HTR-8/SVneo (cell line): ENCODE measurements around the gene PSD2.
"Not testable (repeated sequence)": the region's sequence is repeated elsewhere in the genome, so short reads cannot be mapped to it uniquely, and the experiment has no call there.

Source experiments
- DNase-seq: peaks from one replicate; pipeline ENCODE4 v3.0.0; 2011; ENCODE audit warnings: low spot score, mixed read lengths; ENCODE audit not compliant: insufficient read length
- FAIRE-seq: peaks from 2 replicates; lab custom pipeline; 2011; peaks lifted over from hg19 to GRCh38; lab: Jason Lieb, UNC

PSD2 gene

DNA sequence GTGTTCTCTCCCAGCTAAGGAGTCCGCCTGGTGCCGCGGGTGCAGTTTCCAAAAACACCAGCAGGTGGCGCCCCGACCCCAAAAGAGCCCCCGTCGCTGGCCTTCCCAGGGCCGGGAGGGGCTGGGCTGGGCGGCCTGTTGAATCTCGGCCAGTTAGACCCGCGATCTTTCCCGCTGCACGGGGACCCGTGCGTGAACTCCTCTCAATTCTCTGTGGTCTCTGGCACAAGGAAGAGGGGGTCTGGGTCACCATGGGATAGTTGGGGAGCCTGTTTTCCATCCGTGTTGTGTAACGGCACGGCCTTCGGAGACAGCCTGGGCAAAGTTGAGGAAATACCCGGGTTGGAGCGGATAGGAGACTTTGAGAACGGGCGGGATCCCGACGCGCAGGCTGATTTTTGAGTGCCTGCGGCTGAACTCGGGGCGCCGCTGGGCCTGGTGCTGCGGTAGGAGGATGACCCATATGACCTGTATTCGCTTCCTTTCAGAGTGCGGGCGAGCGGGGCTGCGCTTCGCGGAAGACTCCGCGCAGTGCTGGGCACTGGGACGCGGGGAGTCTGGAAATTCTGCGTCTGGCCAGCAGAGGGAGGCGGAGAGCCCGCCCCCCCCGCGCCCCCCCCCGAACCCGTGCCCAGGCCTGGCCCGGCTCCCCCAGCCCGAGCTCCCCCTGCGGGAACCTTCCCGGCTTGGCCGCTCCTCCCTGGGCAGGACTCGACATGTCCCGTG lies 7.9 kb upstream of the PSD2 start:
- DNase-seq (peak; percentile 93), FAIRE-seq (peak; percentile 65)

DNA sequence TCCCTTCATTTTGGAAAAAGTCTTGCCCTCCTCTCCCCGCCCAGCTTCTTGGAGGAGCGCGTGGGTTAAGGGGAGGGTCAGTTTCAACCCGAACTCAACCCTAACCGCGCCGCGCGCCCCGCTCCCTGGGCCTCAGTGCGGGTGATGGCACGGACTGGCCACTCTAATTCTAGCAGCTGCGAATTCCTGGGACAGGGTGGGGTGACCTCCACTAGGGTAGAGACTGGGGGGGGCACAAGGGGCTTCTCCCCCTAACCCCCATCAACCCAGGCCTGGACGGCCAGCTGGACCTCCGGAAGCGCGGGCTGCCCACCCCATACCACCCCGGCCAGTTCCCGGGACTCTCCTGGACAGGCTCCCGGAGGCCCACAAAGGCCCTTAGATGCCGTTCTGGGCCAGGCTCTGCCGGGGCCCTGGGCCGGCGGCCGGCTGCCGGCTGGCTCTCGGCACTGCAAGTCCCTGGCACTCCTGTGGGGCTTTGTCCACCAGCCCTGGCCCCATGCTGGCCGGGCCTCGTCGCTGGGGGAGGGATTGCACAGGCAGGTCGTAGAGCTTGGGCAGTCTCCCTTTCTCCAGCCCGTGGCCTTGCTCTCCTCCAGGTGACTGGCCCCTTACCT lies 7.2 kb upstream of the PSD2 start:
- DNase-seq = no peak
- no peak for FAIRE-seq

DNA sequence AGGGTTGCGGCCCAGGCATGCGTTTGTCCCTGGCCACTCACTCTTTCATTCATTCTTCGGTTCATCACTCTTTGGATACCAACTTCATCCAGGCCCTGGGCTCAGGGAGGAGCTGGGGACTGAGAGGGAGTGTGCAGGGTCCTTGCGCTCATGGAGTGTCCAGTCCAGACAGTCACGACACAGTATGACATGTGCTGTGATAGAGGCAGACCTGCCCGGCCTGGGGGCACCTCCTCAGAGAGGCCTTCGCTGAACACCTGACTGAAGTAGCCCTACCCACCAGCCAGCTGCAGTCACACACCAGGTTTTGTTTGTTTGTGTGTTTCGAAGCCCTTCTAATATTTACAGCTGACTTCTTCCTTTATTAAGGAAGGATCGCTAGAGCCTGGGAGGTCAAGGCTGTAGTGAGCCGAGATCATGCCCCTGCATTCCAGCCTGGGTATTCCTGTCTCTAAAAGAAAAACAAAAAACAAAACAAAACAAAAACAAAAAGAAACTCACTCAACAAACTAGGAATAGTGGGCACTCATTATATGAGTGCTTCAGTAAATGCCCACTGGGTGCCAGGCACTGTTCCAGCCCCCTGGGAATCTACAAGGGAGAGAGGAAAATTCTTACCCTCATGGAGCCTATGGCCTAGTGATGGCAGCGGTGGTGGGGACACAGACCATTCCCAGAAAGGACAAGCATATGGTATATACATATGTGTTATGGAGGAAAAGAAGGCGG lies 6.3 kb upstream of the PSD2 start:
- DNase-seq (no peak), FAIRE-seq (no peak)

DNA sequence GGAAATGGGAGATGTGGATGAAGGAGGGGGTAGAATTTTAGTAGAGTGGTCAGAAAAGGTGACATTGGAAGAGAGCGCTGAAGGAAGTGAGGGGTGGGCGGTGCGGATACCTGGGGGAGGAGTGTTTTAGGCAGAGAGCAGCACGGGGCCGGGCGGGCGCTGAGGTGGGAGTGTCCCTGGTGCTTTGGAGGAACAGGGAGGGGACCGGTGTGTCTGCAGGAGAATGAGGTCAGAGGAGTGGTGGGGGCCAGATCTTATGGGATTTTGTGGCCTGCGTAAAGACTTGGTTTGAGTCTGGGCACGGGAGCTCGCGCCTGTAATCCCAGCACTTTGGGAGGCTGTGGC lies 5.8 kb upstream of the PSD2 start:
- no peak for FAIRE-seq
- no peak for DNase-seq

DNA sequence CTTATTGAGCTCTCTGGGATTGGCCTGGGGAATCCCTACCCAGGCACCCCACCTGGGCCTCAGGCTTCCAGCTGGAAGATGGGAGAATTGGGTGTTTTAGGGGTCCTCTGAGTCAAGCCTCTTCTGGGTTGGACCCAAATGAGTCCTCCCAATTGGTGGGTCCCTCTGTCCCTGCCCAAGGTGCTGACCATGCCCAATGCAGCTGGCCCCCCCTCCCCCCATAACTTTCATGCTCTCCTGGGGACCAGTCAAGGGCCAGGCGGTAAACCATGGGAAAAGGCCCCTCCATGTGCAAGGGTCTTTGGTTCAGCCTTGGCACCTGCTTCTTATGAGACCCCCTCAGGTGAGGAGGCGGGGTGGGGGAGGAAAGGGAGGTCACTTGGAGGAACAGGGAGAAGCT lies 3.4 kb upstream of the PSD2 start:
- no peak for DNase-seq
- FAIRE-seq = no peak

DNA sequence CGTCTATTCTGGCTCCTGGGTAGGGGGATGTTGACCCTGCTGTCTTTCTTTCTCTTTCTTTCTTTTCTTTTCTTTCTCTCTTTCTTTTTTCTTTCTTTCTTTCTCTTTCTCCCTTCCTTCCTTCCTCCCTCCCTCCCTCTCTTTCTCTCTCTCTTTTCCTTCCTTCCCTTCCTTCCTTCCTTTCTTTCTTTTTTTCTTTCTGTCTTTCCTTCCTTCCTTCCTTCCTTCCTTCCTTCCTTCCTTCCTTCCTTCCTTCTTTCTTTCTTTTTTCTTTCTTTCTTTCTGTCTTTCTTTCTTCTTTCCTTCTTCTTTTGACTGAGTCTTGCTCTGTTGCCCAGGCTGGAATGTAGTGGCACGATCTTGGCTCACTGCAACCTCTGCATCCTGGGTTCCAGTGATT lies 3.0 kb upstream of the PSD2 start:
- not testable (repeated sequence) for DNase-seq, FAIRE-seq

DNA sequence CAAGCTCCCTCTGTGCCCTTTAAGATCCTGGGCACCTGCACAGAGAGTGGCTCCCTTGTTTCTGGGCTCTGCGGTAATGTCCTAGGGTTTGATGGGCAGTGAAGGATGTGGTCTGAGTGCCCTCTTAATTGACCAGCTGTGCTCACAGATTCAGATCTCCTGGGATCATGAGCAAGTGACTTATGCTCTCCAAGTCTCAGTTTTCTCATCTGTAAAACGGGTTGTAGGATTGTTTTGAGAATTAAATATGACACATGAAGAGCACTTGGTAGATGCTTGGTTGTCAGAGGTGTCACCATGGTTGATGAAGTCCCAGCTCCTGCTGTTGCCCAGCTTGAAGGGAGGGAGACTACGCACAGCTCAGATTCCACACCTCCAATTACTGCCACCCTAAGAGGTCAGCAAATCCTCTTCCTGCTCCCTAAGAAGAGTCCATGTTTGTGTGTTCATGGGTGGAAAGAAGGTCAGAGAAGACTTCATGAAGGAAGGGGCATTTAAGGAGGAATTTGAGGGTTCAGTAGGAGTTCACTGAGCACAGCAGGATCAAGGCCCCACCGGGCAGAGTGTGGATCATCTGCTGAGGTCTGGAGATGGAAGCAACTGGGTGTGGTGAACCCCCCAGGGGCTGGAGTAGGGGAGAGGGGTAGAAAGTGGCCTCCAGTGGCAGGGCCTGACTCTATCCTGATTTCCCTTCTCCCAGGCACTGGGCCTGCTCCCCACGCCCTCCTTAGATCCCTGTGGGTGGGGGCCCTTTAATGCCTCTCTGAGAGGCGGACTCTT lies 1.4 kb upstream of the PSD2 start:
- no peak for DNase-seq
- no peak for FAIRE-seq

DNA sequence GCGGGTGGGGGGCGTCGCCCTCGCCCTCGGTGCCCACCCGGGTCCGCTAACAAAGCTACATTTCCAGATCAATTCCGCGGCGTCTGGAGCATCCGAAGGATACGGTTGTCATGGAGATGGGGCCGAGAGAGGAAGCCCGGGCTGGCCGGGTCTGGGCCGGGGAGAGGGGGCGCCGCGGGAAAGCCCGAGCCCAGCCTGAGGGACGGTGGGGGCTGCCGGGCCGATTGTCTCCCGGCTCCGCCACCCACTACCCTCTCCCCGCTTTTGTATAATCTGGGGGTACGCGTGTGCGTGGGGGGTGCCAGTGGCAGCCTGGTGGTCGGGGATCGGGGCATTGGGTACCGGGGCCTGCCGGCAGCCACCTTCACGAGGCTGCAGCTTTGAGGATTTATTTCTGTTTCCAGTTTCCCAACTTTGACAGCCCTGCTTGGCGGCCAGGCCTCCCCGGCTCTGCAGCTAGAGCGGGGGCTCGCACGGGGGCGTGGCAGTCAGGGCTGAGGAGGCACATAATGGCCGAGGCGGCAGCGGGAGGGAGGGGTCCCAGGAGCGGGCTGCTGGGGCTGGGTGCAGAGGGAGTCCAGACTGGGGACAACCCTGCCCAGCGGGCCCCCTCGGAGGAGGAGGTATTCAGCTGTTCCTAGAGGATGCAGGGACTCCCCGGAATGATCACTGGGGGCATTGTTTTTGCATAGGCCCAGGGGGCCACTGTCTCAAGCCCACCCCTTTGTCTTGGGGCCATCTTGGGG lies 626 bp downstream of the PSD2 start:
- DNase-seq (no peak), FAIRE-seq (no peak)

DNA sequence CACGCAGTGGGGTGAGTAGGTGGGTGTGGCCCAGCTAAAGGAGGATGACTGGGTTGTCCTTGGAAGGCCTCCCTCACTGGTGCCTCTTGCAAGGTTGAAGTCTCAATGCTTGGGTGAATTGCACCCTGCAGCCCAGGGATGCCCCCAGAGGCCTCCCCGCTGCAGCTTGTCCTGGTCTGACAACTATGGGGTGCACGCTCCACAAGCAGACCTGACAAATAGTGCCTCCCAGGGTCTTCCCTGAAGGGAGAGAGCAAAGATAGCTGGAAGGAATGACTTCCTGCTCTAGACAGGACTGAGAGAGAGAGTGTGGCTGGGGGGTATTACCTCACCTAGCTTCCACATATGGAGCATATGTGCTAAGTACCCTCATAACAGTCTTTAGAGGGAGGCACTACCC lies 1.7 kb downstream of the PSD2 start:
- no peak for FAIRE-seq
- DNase-seq = no peak

DNA sequence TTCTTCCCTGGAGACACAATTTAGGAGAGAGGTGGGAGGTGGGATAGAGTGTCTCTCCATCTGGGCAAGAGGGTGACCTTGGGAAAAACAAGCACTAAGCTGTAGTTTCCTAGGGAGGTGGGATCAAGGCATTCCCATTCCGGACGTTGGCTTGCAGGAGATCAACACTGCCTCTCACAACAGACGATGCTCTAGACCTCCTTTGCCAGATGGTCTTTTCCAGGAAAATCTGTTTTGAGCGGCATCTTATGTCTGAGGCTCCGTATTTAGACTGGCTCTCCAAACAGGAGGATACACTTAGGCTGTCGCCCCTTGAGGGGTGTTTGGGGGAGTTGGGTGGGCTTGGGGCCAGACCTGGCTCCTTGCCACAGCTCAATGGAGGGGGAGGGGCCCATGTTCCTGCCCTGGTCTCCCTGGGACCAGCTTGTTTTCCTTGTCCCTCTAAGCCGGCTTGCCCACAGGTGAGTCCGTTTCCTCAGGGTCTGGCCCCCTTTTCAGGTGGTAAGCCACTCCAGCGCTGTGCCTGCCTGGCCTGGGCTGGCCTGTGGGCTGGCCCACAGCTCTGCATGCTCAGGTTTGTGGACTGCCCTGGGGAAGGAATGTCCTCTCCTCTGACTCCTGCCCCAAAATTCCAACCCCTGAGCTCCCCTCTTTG lies 2.4 kb downstream of the PSD2 start:
- DNase-seq (no peak), FAIRE-seq (no peak)

DNA sequence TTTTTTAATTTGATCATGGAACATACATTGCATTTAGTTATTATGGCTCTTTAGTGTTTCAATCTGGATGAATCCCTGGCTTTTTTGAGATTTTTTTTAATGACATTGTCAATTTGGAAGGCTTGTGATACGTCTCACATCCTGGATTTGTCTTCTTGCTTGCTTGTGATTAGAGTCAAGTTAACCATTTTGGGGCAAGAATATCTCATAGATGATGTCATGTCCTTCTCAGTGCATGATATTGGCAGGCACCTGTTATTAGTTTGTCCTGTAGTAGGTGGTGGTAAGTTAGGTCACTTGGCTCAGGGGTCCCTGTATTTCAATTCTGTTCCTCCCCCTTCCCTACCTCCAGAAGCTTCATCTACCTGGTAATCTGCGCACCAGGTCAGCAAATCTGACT lies 3.3 kb downstream of the PSD2 start:
- DNase-seq (no peak), FAIRE-seq (no peak)

DNA sequence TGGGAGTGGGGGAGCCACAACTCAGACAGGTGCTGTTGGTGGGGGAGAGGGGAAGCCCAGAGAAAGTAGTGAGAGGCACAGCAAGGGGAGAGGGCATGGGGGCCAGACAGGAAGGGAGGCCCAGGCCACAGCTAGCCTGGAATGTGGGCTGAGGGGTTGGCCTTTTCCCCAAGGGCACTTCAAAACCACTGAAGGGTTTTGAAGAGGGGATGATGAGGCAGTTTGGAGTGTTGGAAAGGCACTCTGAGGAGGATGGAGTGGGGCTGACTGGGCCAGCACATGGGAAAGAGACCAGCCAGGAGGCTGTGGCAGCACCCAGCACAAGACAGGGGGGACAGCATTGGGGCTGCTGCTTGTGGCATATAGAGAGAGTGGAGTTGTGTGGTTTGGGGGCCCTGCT lies 3.8 kb downstream of the PSD2 start:
- no peak for FAIRE-seq
- DNase-seq = no peak

DNA sequence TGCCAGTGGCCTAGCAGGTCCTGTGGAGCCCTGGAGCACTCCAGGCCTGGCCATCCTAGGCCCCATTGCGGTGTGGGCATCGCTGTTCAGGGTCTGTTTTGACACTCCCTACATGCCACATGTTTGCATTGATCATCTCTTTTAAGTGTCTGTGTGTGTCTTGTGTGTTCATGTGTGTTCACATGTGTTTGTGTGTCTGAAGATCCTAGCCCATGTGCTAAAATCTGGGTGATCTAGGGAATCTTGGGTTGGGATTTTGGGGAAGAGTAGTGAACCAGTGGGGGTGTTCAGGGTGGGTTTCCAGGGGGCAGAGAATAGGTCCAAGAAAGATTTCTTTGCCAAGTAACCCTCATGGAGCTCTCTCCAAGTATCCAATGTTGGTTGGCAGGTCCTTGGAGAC lies 8.4 kb downstream of the PSD2 start:
- DNase-seq = no peak
- no peak for FAIRE-seq

DNA sequence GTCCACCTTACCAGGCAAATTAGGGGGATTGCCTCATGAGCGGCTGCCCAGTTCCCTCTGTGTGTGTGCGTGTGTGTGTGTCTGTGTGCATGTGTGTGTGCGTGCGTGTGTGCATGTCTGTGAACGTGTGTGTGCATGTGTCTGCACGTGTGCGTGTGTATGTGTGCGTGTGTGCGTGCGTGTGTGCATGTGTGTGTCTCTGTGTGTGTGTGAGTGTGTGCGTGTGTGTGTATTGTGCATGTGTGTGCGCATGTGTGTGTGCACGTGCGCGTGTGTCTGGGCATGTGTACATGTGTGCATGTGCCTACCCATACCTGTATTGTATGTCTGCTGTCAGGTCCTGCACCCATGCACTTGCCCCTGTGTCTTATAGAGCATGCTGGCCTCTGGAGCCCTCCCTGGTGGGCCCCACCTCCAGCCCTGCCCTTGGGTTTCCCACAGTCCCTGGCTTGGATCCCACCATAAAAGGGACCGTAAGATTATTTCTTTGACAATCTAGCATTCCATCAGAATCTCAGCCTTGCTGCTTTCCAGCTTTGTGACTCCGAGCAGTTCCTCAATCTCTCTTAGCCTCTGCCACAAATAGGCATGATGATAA lies 9.3 kb downstream of the PSD2 start:
- DNase-seq = no peak
- FAIRE-seq = peak; percentile 87

DNA sequence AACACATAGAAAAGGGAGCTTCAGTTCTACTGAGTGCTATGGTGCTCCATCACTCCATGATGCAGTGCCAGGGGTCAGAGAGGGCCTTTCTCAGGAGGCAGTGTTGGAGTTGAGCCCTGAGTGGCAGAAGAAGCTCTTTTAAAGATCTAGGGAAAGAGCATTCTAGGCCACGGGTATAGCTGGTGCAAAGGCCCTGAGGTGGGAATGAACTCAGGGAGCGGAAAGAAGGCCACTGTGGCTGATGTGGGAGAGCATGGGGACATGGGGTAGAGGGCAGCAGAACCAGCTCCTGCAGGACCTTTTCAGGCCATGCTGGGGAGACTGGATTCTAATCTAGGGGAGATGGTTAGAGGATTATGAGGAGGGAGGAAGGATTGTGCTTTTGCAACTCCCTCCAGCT lies 9.9 kb downstream of the PSD2 start:
- FAIRE-seq (no peak), DNase-seq (no peak)

DNA sequence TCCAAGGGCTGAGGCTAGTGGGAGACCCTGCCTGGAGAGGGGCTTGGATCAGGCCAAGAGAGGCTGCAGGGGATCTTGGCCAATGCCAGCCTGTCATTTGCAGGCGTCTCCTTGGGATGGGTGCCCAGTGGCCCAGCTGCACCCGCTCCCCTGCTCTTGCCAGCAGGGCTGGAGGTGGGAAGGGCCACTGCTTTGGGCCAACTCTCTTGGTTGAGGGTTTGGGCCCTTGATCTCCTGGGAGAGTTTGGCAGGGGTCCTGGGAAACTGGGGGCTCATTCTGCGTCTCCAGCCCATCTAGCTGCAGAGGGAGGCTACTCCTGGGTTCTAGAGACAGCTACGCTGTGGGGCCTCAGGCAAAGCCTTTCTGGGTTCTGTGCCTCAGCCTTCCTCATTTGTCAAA lies 10.5 kb downstream of the PSD2 start:
- DNase-seq (no peak), FAIRE-seq (no peak)

DNA sequence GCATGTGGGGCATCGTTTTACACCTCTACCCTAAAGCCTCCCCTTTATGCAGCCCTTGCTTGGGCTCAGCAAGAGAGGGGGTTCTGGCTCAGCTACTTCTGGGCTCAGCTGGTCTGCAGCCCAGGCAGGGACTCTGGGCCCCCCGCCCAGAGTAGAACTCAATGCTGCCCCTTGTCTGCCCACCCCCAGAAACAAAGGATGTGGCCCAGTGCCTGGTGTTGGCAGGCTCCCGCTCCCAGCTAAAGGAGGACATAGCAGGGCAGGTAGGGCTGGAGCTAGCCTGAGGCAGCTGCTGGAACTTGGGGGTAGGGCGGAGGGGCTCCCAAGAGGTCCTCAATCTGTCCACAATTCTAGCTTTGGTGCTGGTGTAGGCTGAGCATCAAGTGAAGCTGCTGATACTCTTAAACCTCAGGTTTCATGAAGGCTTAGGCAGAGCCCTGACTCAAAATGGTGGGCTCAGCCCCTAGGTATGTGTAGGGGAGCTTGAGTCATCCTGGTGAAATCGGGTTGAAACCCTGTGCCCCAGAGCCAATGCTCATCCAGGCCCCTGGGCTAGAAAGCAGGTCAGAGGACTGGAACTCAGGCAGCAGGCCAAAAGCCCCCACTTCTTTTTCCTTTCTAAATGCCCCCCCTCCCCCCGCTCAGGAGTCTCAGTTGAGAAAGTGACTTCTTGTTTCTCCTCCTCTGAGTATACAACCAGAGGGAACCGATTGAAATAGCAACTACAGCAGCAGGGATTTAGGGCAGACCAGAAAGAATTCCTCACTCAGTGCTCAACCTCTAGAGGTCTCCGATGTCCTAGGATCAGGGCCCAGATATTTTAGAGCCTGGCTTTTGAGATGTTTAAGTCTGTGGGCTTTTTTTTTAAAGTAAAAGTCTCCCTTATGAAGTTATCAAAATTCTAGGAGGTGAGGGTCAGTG lies 11.4 kb downstream of the PSD2 start:
- FAIRE-seq (no peak), DNase-seq (no peak)

DNA sequence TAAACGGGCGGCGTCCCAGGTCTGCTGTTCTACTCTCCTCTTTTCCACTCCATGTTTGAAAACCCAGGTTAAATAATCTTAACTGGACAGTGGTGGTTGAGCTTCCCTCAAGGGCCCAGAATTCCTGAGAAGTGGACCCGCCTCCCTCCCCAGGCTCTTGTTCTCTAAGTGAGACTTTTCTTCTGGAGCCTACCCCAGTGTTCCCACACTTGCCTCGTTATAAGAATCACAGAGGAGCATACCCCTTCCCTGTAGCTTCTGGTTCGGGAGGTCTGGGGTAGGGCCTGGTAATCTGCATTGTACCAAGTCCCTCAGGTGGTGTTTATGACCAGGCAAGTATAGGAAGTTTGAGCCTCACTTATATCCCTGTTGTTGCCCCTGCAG lies 12.0 kb downstream of the PSD2 start:
- no peak for FAIRE-seq

More for the DNA sequence above, 12.0 kb downstream of the PSD2 start:
- DNase-seq = no peak
